Esophagus muscularis mucosa (tissue), 4 donors: Measurements from ENCODE around the gene SUDS3. TPM values are rescaled to one million over a fixed set of nuclear protein-coding genes. Genes with fewer than 3 reads are reported as not detected.

Experiments used
- DNase-seq: peaks from one replicate; pipeline ENCODE4 v3.0.0-alpha.2; 2017; ENCODE audit errors: extremely low spot score
- H3K27ac ChIP-seq, 4 donors: fragments of 200-600 bp; sonication (generic); replicated peaks in 1 of 4; 1 replicate in 3 of 4; 2 replicates in 1 of 4; pipeline ENCODE4 v1.5.1; 2016 to 2019; ENCODE audit warnings: mild to moderate bottlenecking in 1 of 4
- H3K27me3 ChIP-seq, 4 donors: fragments of 200-600 bp; sonication (generic); one replicate each; pipeline versions ENCODE4 v1.5.1 to v1.6.0; 2016 to 2019
- H3K36me3 ChIP-seq, 4 donors: fragments of 200-600 bp; sonication (generic); one replicate each; pipeline ENCODE4 v1.5.1; 2016 to 2019
- H3K4me1 ChIP-seq, 4 donors: fragments of 200-600 bp; sonication (generic); one replicate each; pipeline ENCODE4 v1.5.1; 2016 to 2019
- H3K4me3 ChIP-seq, 4 donors: fragments of 200-600 bp; sonication (generic); 1 replicate in 2 of 4; 2 replicates in 2 of 4; pipeline ENCODE4 v1.5.1; 2016 to 2019; ENCODE audit warnings: mild to moderate bottlenecking in 4 of 4, moderate library complexity in 1 of 4
- H3K9me3 ChIP-seq, 4 donors: fragments of 200-600 bp; sonication (generic); 1 replicate in 3 of 4; 2 replicates in 1 of 4; pipeline ENCODE4 v1.5.1; 2016 to 2019
- CTCF ChIP-seq, 3 experiments: fragments of 200-600 bp in 2 of 3; fragments of 450-650 bp in 1 of 3; sonication (generic) in 2 of 3; IDR thresholded peaks; one replicate each; pipeline ENCODE4 v1.5.1; 2017 to 2019; ENCODE audit warnings: antibody characterized with exemption in 3 of 3, mild to moderate bottlenecking in 2 of 3, moderate library complexity in 1 of 3
- EP300 ChIP-seq: sonication (generic); formaldehyde crosslinking; IDR thresholded peaks from one replicate; pipeline ENCODE4 v1.6.1; 2017; ENCODE audit warnings: antibody characterized with exemption
- POLR2A ChIP-seq: fragments of 450-650 bp; IDR thresholded peaks from one replicate; pipeline ENCODE4 v1.6.1; 2017; ENCODE audit warnings: antibody characterized with exemption, moderate library complexity, mild to moderate bottlenecking, low read depth
- POLR2AphosphoS5 ChIP-seq, 2 donors: sonication (generic); formaldehyde crosslinking; IDR thresholded peaks; one replicate each; pipeline ENCODE4 v1.6.1; 2017; ENCODE audit warnings: antibody characterized with exemption in 2 of 2
- WGBS: methylation state at CpG from one replicate; pipeline ENCODE4 v1.1.5; 2018; 5-methylcytosine and 5-hydroxymethylcytosine counted together
- intact Hi-C: fragments of 100-400 bp; cut with DNase I; formaldehyde crosslinking; loops from one replicate; pipeline ENCODE4 v1.15.1; 2023
- total RNA-seq, 4 donors: library from RNA; depleted of rRNA; stranded (reverse); fragments of >200 nt; gene quantifications; one replicate each; pipeline versions ENCODE4 v1.1.0 to v1.2.1, GENCODE V29; 2016

Gene SUDS3
- total RNA-seq, 4 donors from 2014 or later: 34.5 to 76.0 (median 62.7) TPM

GRCh38 chr12:118425364-118425763, 49.0 kb downstream of the SUDS3 start:
- H3K27ac ChIP-seq: no peak overlapping the region
- no peaks in the 10 kb centered on the region for H3K27me3 ChIP-seq
- no peaks in the 10 kb centered on the region for H3K4me1 ChIP-seq
- H3K36me3 ChIP-seq: peaks cover 0 to 5% (median 0%) of the 10 kb centered on the region in 4 donors
- intact Hi-C loops: no loop called here
- WGBS: 67% methylated on average over 4 of the region's 4 CpGs
- H3K9me3 ChIP-seq: no peaks in the 10 kb centered on the region
- no peak for TF ChIP-seq POLR2A
- TF ChIP-seq EP300: no peak
- no peak for TF ChIP-seq CTCF (IDR thresholded peaks at IDR 0.05)
- TF ChIP-seq POLR2AphosphoS5 (IDR thresholded peaks at IDR 0.05): no peak
- DNase-seq: no peak
- H3K4me3 ChIP-seq: no peak overlapping the region

GRCh38 chr12:118427819-118428218, 51.5 kb downstream of the SUDS3 start:
- Histone ChIP-seq H3K27me3 (no peaks in the 10 kb centered on the region), H3K27ac (no peak overlapping the region), H3K9me3 (no peaks in the 10 kb centered on the region), H3K36me3 (peaks cover 0 to 5% (median 0%) of the 10 kb centered on the region in 4 donors), H3K4me1 (no peaks in the 10 kb centered on the region), H3K4me3 (no peak overlapping the region)
- TF ChIP-seq POLR2AphosphoS5 (IDR thresholded peaks at IDR 0.05): no peak
- no peak for TF ChIP-seq EP300
- TF ChIP-seq POLR2A: no peak
- TF ChIP-seq CTCF (IDR thresholded peaks at IDR 0.05): no peak
- DNase-seq: no peak
- WGBS: 81% methylated on average over 3 of the region's 3 CpGs
- intact Hi-C loops: no loop called here

- Histone ChIP-seq H3K4me1 (no peaks in the 10 kb centered on the region), H3K27me3 (no peaks in the 10 kb centered on the region), H3K4me3 (no peak overlapping the region), H3K9me3 (no peaks in the 10 kb centered on the region), H3K27ac (no peak overlapping the region), H3K36me3 (peaks cover 0 to 5% (median 0%) of the 10 kb centered on the region in 4 donors)
- TF ChIP-seq EP300 (no peak), POLR2A (no peak), CTCF (IDR thresholded peaks at IDR 0.05) (no peak), POLR2AphosphoS5 (IDR thresholded peaks at IDR 0.05) (no peak)
- DNase-seq: no peak
- intact Hi-C loops: no loop called here
- 94% methylated on average over 3 of the region's 3 CpGs for WGBS
Observed at GRCh38 chr12:118428643-118429042, 52.3 kb downstream of the SUDS3 start.

GRCh38 chr12:118429688-118430383, 53.5 kb downstream of the SUDS3 start:
- no peak overlapping the region for H3K4me3 ChIP-seq
- no peaks in the 10 kb centered on the region for H3K9me3 ChIP-seq
- no peak overlapping the region for H3K27ac ChIP-seq
- intact Hi-C loops: no loop called here
- WGBS: 75% methylated on average over 7 of the region's 7 CpGs
- DNase-seq: no peak
- H3K36me3 ChIP-seq: peaks cover 0 to 5% (median 0%) of the 10 kb centered on the region in 4 donors
- no peaks in the 10 kb centered on the region for H3K27me3 ChIP-seq
- no peaks in the 10 kb centered on the region for H3K4me1 ChIP-seq
- TF ChIP-seq POLR2AphosphoS5 (IDR thresholded peaks at IDR 0.05): no peak
- no peak for TF ChIP-seq POLR2A
- no peak for TF ChIP-seq EP300
- no peak for TF ChIP-seq CTCF (IDR thresholded peaks at IDR 0.05)

- WGBS: 75% methylated on average over 4 of the region's 4 CpGs
- intact Hi-C loops: no loop called here
- TF ChIP-seq CTCF (IDR thresholded peaks at IDR 0.05) (no peak), EP300 (no peak), POLR2A (no peak), POLR2AphosphoS5 (IDR thresholded peaks at IDR 0.05) (no peak)
Observed at GRCh38 chr12:118430516-118430915, 54.2 kb downstream of the SUDS3 start.

More at GRCh38 chr12:118430516-118430915, 54.2 kb downstream of the SUDS3 start:
- Histone ChIP-seq H3K4me3 (no peak overlapping the region), H3K9me3 (no peaks in the 10 kb centered on the region), H3K27me3 (no peaks in the 10 kb centered on the region), H3K27ac (no peak overlapping the region), H3K36me3 (peaks cover 0 to 5% (median 0%) of the 10 kb centered on the region in 4 donors), H3K4me1 (no peaks in the 10 kb centered on the region)
- DNase-seq: no peak
